ENCODE measurements around the gene EMC10. TPM values are rescaled to one million over a fixed set of nuclear protein-coding genes. Genes with fewer than 3 reads are reported as not detected.

EMC10 gene
- polyA plus RNA-seq, 2 of the 4 experiments (the other 2 are of a cell fraction) = 52.8 to 147 TPM

DNA sequence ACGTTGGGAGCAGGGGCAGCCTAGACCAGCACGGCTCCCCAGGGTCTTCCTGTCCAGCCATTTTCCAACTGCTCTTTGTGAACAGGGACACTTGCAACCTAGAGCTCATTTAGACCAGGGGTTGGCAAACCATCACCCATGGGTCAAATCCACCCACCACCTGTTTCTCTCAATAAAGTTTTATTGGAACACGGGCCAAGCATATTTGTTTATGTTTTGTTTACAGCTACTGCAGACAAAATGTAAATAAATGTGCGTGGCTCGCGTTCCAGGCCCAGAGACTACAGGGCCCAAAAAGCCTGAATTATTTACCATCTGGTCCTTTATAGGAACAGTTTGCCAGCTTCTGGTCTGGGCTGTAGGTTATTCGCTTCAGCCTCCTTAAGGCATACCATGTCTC lies 13.3 kb upstream of the EMC10 start:
- DNase-seq (ENCODE audit: low read depth in 1 of 2, low spot score in 1 of 2) (no peak), FAIRE-seq (no peak), ATAC-seq (no peak)
- no peak for TF ChIP-seq PHF8 (IDR thresholded peaks at IDR 0.05; ENCODE audit: borderline replicate concordance, low read depth)
- no peak overlapping the region for H3K4me2 ChIP-seq
- H3K9me3 ChIP-seq = no peaks in the 10 kb centered on the region
- POLR2A ChIA-PET = interaction anchor here (1.4 kb wide), 1 partner anchor 94 kb away, joined by 3 read pairs; no protein-coding TSS in a partner anchor
- H3K4me1 ChIP-seq = peaks cover 16% of the 10 kb centered on the region
- H3K27ac ChIP-seq = no peak overlapping the region
- CTCF ChIA-PET = interaction anchor here (0.6 to 7.5 kb wide), 18 partner anchors 11 to 121 kb away, joined by 3 to 175 read pairs (median 17); partner anchors contain the start of genes EMC10 and NAPSA
- 69% methylated on average over 7 of the region's 7 CpGs for WGBS (ENCODE audit: missing lambda C conversion rate)
- H3K4me3 ChIP-seq = no peak overlapping the region

DNA sequence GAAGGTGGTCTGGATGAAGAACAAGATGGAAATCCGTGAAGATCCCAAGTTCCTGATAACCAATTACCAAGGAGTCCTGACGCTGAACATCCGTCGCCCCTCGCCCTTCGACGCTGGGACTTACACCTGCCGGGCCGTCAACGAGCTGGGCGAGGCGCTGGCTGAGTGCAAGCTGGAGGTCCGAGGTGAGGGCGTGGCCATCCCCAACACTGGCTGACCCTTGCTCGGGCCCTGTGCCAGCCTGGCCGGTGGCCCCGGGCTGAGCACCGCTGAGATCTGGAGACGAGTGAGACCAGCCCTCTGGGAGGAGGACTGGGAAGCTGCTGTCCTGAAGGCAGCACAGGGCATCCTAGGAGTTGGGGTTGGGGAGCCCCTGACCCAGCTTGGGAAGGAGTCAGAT lies 12.0 kb upstream of the EMC10 start:
- no peaks in the 10 kb centered on the region for H3K9me3 ChIP-seq
- TF ChIP-seq CTCF (IDR thresholded peaks at IDR 0.05) (no peak), HEYL (CRISPR knock-in tag; IDR thresholded peaks at IDR 0.05) (no peak), PBX3 (IDR thresholded peaks at IDR 0.05) (no peak), HOXB5 (CRISPR knock-in tag; IDR thresholded peaks at IDR 0.05) (no peak), HOXB13 (CRISPR knock-in tag; IDR thresholded peaks at IDR 0.05; ENCODE audit: low read depth) (no peak), EHF (CRISPR knock-in tag; IDR thresholded peaks at IDR 0.05) (no peak), CEBPB (IDR thresholded peaks at IDR 0.05) (no peak), NR3C1 (IDR thresholded peaks at IDR 0.05) (no peak), RAD21 (conservative IDR thresholded peaks at IDR 0.05 in 1 of 2, IDR thresholded peaks at IDR 0.05 in 1 of 2) (no peak), NPAS2 (CRISPR knock-in tag; IDR thresholded peaks at IDR 0.05; ENCODE audit: borderline replicate concordance) (no peak), RFX5 (IDR thresholded peaks at IDR 0.05) (no peak), SREBF2 (IDR thresholded peaks at IDR 0.05) (no peak)
- peaks cover 16% of the 10 kb centered on the region for H3K4me1 ChIP-seq
- ChIA-PET POLR2A (interaction anchor here (2.2 kb wide), 1 partner anchor 95 kb away, joined by 6 read pairs; no protein-coding TSS in a partner anchor), CTCF (interaction anchor here (0.7 to 7.5 kb wide), 8 partner anchors 8 to 107 kb away, joined by 3 to 175 read pairs (median 8); partner anchors contain the start of gene NAPSA)
- no peak overlapping the region for H3K27ac ChIP-seq
- ATAC-seq (no peak), FAIRE-seq (no peak), DNase-seq (ENCODE audit: low read depth in 1 of 2, low spot score in 1 of 2) (no peak)
- H3K4me2 ChIP-seq = no peak overlapping the region
- 61% methylated on average over 16 of the region's 19 CpGs for WGBS (ENCODE audit: missing lambda C conversion rate)
- no peak overlapping the region for H3K4me3 ChIP-seq

DNA sequence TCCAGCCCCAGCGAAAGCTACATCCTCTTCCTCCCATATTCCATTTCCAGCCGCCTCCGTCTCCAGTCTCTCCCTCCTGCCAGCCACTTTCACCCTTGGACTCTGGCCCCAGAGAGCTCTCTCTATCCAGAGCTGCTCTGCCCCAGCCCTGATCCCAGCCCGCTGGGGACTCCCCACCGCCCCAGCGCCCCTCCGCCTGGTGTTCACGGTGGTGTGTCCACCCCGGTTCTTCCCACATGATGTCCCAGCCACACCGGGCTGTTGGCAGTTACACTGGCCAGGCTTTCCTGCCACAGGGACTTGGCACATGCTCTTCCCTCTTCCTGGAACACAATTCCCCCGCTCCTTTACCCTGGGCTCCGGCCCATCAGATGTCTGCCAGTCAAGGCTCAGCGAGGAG lies 11.3 kb upstream of the EMC10 start:
- Histone ChIP-seq H3K4me3 (no peak overlapping the region), H3K4me1 (peaks cover 11% of the 10 kb centered on the region), H3K27ac (no peak overlapping the region), H3K9me3 (no peaks in the 10 kb centered on the region), H3K4me2 (no peak overlapping the region)
- no peak for ATAC-seq
- no peak for DNase-seq (ENCODE audit: low read depth in 1 of 2, low spot score in 1 of 2)
- CTCF ChIA-PET = interaction anchor here (1.3 to 7.5 kb wide), 9 partner anchors 10 to 319 kb away, joined by 3 to 175 read pairs (median 10); partner anchors contain the start of gene NAPSA
- FAIRE-seq = no peak
- POLR2A ChIA-PET = interaction anchor here (2.2 kb wide), 1 partner anchor 96 kb away, joined by 6 read pairs; no protein-coding TSS in a partner anchor
- 90% methylated on average over 6 of the region's 13 CpGs for WGBS (ENCODE audit: missing lambda C conversion rate)
- TF ChIP-seq JUN (IDR thresholded peaks at IDR 0.05) (no peak), HMGXB4 (CRISPR knock-in tag; IDR thresholded peaks at IDR 0.05; ENCODE audit: borderline replicate concordance) (no peak), BCL3 (IDR thresholded peaks at IDR 0.05) (no peak), EP300 (IDR thresholded peaks at IDR 0.05) (no peak), HOXB13 (CRISPR knock-in tag; IDR thresholded peaks at IDR 0.05; ENCODE audit: low read depth) (no peak), MAZ (IDR thresholded peaks at IDR 0.05; ENCODE audit: borderline replicate concordance, low read depth, low read length) (no peak), TP53 (CRISPR knock-in tag; IDR thresholded peaks at IDR 0.05) (no peak), CEBPB (IDR thresholded peaks at IDR 0.05) (no peak), EHMT2 (IDR thresholded peaks at IDR 0.05; ENCODE audit: low read depth) (no peak), CBX8 (IDR thresholded peaks at IDR 0.05) (no peak), CBX2 (IDR thresholded peaks at IDR 0.05; ENCODE audit: borderline replicate concordance, low read depth) (no peak), RFX5 (IDR thresholded peaks at IDR 0.05) (no peak), ESRRA (IDR thresholded peaks at IDR 0.05; ENCODE audit: borderline replicate concordance, low read length) (no peak), CHD4 (IDR thresholded peaks at IDR 0.05; ENCODE audit: borderline replicate concordance) (no peak), ELK1 (IDR thresholded peaks at IDR 0.05; ENCODE audit: low read depth, low read length) (no peak), ZC3H11A (IDR thresholded peaks at IDR 0.05) (no peak), KDM1A (IDR thresholded peaks at IDR 0.05; ENCODE audit: low read depth) (no peak), KDM5A (IDR thresholded peaks at IDR 0.05) (no peak)
